SU-DHL-6 (cell line): Measurements from ENCODE around the gene GFPT2.

Experiments
- H2AFZ ChIP-seq: fragments of 200-600 bp; sonication (generic); 2 replicates; pipeline ENCODE4 v1.6.1; 2014; ENCODE audit warnings: low read depth, mild to moderate bottlenecking, moderate library complexity, mixed read lengths, antibody characterized with exemption, low read length; ENCODE audit not compliant: severe bottlenecking
- H3F3A ChIP-seq: fragments of 200-600 bp; shearing (Covaris generic); 2 replicates; pipeline ENCODE4 v1.6.0; 2016; ENCODE audit warnings: antibody characterized with exemption, mild to moderate bottlenecking; ENCODE audit not compliant: insufficient read depth
- H3K27ac ChIP-seq: fragments of 200-600 bp; sonication (generic); 2 replicates; pipeline ENCODE4 v1.5.1; 2016; ENCODE audit warnings: low read depth, mild to moderate bottlenecking, low read length, moderate library complexity, mixed read lengths
- H3K27me3 ChIP-seq: fragments of 200-600 bp; sonication (generic), shearing (Covaris generic); 2 replicates; pipeline ENCODE4 v1.6.0; 2014; ENCODE audit warnings: mild to moderate bottlenecking, low read length
- H3K36me3 ChIP-seq: fragments of 200-600 bp; sonication (generic); 2 replicates; pipeline ENCODE4 v1.6.1; 2014; ENCODE audit warnings: mild to moderate bottlenecking, low read length, mixed read lengths
- H3K4me2 ChIP-seq: fragments of 300-600, 200-600 bp; shearing (Covaris generic), sonication (generic); 2 replicates; pipeline ENCODE4 v1.6.0; 2014; ENCODE audit warnings: low read length, low read depth, mild to moderate bottlenecking; ENCODE audit not compliant: poor library complexity, severe bottlenecking
- H3K4me3 ChIP-seq: fragments of 200-600 bp; sonication (generic); 2 replicates; pipeline ENCODE4 v1.5.1; 2014; ENCODE audit warnings: antibody characterized with exemption, low read length, mild to moderate bottlenecking, mixed read lengths; ENCODE audit not compliant: insufficient read depth, poor library complexity, severe bottlenecking
- H3K79me2 ChIP-seq: fragments of 200-600 bp; sonication (generic); 2 replicates; pipeline ENCODE4 v1.6.1; 2014; ENCODE audit warnings: mild to moderate bottlenecking, low read length, moderate library complexity; ENCODE audit not compliant: insufficient read depth
- H3K9ac ChIP-seq: fragments of 200-600 bp; sonication (generic); 2 replicates; pipeline ENCODE4 v1.7.0; 2014; ENCODE audit warnings: mild to moderate bottlenecking, low read length
- H3K9me2 ChIP-seq: fragments of 200-600 bp; sonication (generic); replicated peaks from 2 replicates; pipeline ENCODE4 v1.6.1; 2014; ENCODE audit warnings: low read length; ENCODE audit not compliant: insufficient read depth
- H3K9me3 ChIP-seq: fragments of 200-600 bp; sonication (generic); 2 replicates; pipeline ENCODE4 v1.6.1; 2014; ENCODE audit warnings: low read length, mixed read lengths; ENCODE audit not compliant: insufficient read depth
- H4K20me1 ChIP-seq: fragments of 200-600 bp; sonication (generic); 2 replicates; pipeline ENCODE4 v1.6.1; 2014; ENCODE audit warnings: low read depth, mild to moderate bottlenecking, antibody characterized with exemption, low read length, moderate library complexity, mixed read lengths
- CTCF ChIP-seq: fragments of 200-600 bp; sonication (generic); IDR thresholded peaks from one replicate; pipeline ENCODE4 v1.5.1; 2017; ENCODE audit warnings: antibody characterized with exemption, mild to moderate bottlenecking, low read length, moderate library complexity; ENCODE audit not compliant: insufficient read depth, poor library complexity, severe bottlenecking
- EZH2phosphoT487 ChIP-seq: fragments of 200-600 bp; sonication (generic), shearing (Covaris generic); conservative IDR thresholded peaks from 2 replicates; pipeline ENCODE4 v1.6.1; 2018; ENCODE audit warnings: mild to moderate bottlenecking, antibody characterized with exemption, low read length, moderate library complexity, mixed read lengths

The GFPT2 gene

GRCh38 chr5:180328296-180329137 lies 24.6 kb downstream of the GFPT2 start:
- no peaks in the 10 kb centered on the region for H3K9me3 ChIP-seq
- H3K36me3 ChIP-seq, result no peaks in the 10 kb centered on the region
- no peak overlapping the region for H3K27ac ChIP-seq
- no peak overlapping the region for H2AFZ ChIP-seq
- no peak overlapping the region for H3K9ac ChIP-seq
- no peaks in the 10 kb centered on the region for H4K20me1 ChIP-seq
- H3K4me3 ChIP-seq, result no peak overlapping the region
- peak; percentile 80 for TF ChIP-seq CTCF
- no peak for TF ChIP-seq EZH2phosphoT487
- H3F3A ChIP-seq, result no peaks in the 10 kb centered on the region
- H3K27me3 ChIP-seq, result no peaks in the 10 kb centered on the region
- no peak overlapping the region for H3K4me2 ChIP-seq
- H3K79me2 ChIP-seq, result no peaks in the 10 kb centered on the region
- no peaks in the 10 kb centered on the region for H3K9me2 ChIP-seq

DNA sequence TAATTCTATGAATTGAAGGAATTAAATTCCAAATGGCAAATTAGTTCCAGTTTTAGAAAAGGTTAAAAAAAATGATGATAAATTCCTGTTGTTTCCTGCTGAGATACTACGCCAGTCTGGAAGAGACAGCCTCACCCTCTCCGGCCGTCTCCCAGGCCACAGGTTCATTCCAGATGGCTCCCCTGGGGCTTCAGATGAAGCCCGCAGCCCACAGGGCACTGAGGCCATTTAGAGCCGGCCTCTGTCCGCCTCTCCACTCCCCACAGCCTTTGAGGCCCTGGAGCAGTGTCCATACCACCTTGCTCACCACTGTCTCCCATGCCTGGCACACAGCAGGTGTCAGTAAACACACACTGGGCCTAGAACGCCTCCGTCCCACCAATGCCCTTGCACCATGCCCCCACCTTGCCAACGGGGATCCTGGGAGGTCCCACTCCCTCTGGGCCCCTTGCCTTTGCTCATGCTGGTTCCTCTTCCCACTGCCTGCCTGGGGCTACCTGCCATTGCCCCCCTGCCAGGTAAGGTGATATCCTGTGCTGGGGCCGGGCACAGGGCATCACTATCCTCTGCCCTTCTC lies 26.1 kb downstream of the GFPT2 start:
- Histone ChIP-seq H3K27me3 (no peaks in the 10 kb centered on the region), H3K79me2 (no peaks in the 10 kb centered on the region), H3K9me3 (no peaks in the 10 kb centered on the region), H3F3A (no peaks in the 10 kb centered on the region), H2AFZ (no peak overlapping the region), H3K9me2 (no peaks in the 10 kb centered on the region), H3K9ac (no peak overlapping the region), H3K36me3 (no peaks in the 10 kb centered on the region), H3K4me2 (no peak overlapping the region), H3K27ac (no peak overlapping the region), H3K4me3 (no peak overlapping the region), H4K20me1 (no peaks in the 10 kb centered on the region)
- TF ChIP-seq EZH2phosphoT487, result no peak
- no peak for TF ChIP-seq CTCF

DNA sequence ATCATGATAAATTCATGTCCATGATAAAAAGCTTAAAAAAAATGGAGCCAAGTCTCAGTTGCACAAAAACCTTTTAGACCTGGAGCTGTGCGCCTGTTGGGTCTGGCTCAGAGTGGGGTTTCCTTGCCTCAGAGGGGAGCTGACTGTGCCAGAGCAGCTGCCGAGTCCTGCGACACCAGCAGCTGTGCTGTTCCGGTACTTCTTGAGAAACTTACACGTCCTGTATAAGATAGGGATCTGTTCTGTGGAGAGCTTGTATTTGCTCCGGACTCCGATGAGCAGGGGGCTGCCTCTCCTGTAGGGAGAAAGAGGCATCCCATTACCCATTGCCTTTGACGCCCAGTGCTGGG lies 28.6 kb downstream of the GFPT2 start:
- Histone ChIP-seq H3K9me2 (no peaks in the 10 kb centered on the region), H3F3A (no peaks in the 10 kb centered on the region), H3K36me3 (no peaks in the 10 kb centered on the region), H3K4me2 (no peak overlapping the region), H2AFZ (no peak overlapping the region), H3K27me3 (no peaks in the 10 kb centered on the region), H3K9me3 (no peaks in the 10 kb centered on the region), H3K9ac (no peak overlapping the region), H4K20me1 (no peaks in the 10 kb centered on the region), H3K4me3 (no peak overlapping the region), H3K27ac (no peak overlapping the region), H3K79me2 (no peaks in the 10 kb centered on the region)
- TF ChIP-seq CTCF (no peak), EZH2phosphoT487 (no peak)
